ENCODE results near the gene BLNK.
A peak's percentile ranks its signal among the peaks of the same experiment; 100 is the strongest.

The BLNK gene

DNA sequence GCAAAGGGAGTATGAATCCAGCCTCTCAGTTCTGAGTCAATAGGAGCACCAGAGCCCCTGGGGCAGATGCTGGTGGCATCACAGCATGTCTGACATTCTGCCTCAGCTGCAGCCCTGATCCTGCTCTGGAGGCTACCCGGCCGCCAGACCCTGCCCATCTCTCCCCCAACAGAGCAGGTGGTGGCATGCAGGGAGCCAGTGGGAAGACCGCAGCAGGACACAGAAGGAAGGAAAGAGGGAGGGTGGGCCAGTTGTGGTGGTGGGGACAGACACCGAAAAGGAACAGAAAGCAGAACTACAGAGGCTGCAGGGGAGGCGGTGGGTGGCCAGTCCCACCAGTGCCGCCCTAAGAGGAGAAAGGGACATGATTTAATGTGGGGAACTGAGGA is 35.3 kb downstream of the BLNK start:
- TF ChIP-seq, protein P1, sequence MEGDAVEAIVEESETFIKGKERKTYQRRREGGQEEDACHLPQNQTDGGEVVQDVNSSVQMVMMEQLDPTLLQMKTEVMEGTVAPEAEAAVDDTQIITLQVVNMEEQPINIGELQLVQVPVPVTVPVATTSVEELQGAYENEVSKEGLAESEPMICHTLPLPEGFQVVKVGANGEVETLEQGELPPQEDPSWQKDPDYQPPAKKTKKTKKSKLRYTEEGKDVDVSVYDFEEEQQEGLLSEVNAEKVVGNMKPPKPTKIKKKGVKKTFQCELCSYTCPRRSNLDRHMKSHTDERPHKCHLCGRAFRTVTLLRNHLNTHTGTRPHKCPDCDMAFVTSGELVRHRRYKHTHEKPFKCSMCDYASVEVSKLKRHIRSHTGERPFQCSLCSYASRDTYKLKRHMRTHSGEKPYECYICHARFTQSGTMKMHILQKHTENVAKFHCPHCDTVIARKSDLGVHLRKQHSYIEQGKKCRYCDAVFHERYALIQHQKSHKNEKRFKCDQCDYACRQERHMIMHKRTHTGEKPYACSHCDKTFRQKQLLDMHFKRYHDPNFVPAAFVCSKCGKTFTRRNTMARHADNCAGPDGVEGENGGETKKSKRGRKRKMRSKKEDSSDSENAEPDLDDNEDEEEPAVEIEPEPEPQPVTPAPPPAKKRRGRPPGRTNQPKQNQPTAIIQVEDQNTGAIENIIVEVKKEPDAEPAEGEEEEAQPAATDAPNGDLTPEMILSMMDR (IDR thresholded peaks at IDR 0.05; ENCODE audit: low read depth, low read length): no peak
- DNase-seq (ENCODE audit: extremely low read depth, low read depth): no peak

DNA sequence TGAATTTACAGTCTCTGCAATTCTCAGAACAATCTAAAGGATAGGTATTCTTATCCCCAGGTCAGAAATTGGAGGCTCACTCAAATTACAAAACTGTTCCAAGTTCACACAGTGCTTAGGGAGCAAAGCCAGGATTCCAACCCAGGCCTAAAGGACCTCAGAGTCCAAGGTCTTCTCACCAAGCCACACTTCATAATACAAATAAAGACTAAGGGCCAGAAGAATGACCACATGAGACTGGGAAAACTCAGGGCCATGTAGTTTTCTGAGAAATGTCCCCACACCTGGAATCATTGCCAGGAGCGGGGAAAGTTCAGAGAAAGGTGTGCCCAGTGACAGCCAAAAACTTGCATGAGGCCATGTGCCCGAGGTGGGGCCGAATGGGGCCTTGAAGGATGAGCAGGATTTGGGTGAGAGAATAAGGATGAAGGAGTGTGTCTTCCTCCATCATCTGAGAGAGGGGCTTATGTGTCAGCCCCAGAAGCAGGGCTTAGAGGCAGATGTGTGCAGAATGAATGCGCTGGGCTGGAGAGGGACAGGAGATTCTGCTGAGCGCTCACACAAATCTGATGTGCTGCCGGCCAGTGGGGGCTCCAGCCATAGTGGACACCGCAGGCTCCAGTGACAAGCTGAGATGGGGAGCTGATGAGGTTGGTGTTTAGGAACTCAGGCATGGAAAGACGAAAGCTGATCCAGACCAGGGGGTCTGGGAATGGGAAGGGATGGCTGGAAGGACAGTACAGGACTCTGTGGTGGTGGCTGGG is 35.9 kb downstream of the BLNK start:
- DNase-seq (ENCODE audit: extremely low read depth, low read depth): no peak
- TF ChIP-seq, protein P1 (IDR thresholded peaks at IDR 0.05; ENCODE audit: low read depth, low read length): no peak

DNA sequence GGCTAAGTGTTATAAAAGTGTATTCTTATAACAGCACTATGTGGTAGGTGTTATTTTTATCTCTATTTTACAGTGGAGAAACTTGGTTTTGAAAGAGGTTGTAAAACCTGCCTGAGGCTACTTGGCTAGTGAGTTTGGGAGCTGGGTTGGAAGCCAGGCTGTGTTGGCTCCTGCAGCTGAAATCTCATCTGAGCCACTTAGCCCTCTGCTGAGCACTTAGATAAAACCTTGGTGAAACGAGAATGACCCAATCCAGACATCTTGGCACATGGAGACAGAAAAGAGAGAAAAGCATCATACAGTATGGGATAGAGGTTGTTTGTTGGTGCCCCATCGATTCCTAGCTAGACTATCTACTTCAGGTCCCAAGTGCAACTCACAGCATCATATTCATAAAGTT is 37.4 kb downstream of the BLNK start:
- TF ChIP-seq, protein P1 (IDR thresholded peaks at IDR 0.05; ENCODE audit: low read depth, low read length): no peak
- DNase-seq (ENCODE audit: extremely low read depth, low read depth): no peak

DNA sequence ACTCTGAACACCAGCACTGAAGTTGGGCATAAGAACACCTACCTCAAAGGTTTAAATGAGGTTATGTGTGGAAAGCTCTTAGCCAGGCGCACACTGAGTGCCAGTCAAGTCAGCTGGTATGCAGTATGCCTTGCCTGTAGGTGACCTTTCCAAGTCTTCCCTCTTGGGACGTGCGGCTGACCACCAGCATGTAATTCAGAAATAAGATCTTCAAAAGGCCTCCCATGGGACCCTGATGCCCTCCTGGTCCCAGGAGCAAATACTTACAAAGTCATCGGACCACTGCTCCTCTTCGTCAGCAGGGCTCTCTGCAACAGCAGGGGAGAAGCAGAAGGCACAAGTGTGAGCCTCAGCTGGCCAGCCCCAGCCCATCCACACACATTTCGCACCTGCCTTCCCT is 40.8 kb downstream of the BLNK start:
- TF ChIP-seq, protein P1 (IDR thresholded peaks at IDR 0.05; ENCODE audit: low read depth, low read length): no peak
- DNase-seq (ENCODE audit: extremely low read depth, low read depth): no peak

DNA sequence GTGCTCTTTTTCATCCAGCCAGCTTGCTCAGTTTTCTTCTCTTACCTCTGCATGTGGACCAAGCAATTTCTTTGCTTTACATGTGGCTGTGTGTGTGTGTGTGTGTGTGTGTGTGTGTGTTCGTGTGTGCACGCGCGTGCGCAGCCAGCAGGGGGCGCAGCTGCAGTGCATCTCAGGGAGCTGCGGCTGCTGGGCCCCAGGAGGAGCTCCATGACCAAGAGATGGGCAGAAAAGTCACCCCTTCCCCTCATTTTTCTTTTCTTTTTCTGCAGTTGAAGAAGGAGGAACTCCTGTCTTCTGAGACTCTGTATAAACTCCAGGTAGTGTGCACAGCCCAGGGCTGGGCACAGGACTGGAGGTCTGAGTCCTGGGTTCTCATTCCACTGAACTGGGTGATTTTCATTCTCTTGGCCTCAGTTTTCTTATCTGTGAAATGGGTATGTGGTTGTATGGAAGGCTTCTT is 41.8 kb downstream of the BLNK start:
- TF ChIP-seq, protein P1 (IDR thresholded peaks at IDR 0.05; ENCODE audit: low read depth, low read length): peak; percentile 76
- DNase-seq (ENCODE audit: extremely low read depth, low read depth): peak; percentile 15

DNA sequence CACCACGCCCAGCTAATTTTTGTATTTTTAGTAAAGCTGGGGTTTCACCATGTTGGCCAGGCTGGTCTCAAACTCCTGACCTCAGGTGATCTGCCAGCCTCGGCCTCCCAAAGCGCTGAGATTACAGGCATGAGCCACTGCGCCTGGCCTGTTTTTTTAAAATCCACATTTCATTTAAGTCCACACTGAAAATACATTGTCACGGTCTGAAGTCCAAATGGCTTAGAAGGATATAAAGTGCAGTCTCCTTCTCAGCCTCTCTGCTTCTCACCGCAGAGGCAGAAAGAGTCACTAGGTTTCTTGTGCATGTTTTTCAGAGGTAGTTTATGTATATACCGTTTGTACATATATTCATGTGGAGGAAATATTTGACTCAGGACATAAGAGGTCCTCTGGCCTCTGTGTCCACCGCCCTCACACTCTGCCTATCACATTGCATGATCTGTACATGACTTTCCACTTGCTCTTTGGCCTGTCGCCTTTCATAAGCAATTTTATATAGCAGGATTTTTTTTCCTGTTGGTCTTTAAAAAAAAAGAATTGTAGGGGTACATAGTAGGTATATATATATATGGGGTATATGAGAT is 42.9 kb downstream of the BLNK start:
- TF ChIP-seq, protein P1 (IDR thresholded peaks at IDR 0.05; ENCODE audit: low read depth, low read length): no peak
- DNase-seq (ENCODE audit: extremely low read depth, low read depth): no peak

DNA sequence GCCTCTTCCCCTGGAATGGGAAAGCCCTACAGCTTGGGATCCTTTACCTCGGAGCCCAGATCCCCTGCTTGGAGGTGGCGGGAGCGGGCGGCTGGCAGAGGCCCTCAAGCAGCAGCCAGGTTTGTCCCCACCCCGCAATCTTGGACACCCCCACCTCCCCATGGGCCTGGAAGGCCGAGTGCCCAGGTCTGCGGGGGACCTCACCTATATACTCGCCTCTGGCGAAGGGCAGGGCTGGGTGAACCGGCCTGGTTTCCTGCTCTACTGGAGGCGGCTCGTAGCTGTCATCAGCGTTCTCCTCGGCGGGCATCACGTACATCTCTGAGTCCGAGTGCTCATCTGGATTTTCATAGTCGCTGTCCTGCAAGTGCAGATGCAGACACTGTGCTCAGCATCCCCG is 44.2 kb downstream of the BLNK start:
- no peak for DNase-seq (ENCODE audit: extremely low read depth, low read depth)
- TF ChIP-seq, protein P1 (IDR thresholded peaks at IDR 0.05; ENCODE audit: low read depth, low read length): no peak

All from AG09319 (cell line).